Occipital lobe (tissue), 2 donors: ENCODE data around the gene TXNL4B. TPM values are rescaled to one million over a fixed set of nuclear protein-coding genes. Genes with fewer than 3 reads are reported as not detected.

Experiments used
- DNase-seq: peaks from one replicate; lab custom pipeline; 2025; lab: John Stamatoyannopoulos, UW
- total RNA-seq: library from RNA; depleted of rRNA; stranded (reverse); fragments of >200 nt; gene quantifications from one replicate; pipeline ENCODE4 v1.2.3, GENCODE V29; 2014

The TXNL4B gene
- total RNA-seq: 10.6 TPM

DNA sequence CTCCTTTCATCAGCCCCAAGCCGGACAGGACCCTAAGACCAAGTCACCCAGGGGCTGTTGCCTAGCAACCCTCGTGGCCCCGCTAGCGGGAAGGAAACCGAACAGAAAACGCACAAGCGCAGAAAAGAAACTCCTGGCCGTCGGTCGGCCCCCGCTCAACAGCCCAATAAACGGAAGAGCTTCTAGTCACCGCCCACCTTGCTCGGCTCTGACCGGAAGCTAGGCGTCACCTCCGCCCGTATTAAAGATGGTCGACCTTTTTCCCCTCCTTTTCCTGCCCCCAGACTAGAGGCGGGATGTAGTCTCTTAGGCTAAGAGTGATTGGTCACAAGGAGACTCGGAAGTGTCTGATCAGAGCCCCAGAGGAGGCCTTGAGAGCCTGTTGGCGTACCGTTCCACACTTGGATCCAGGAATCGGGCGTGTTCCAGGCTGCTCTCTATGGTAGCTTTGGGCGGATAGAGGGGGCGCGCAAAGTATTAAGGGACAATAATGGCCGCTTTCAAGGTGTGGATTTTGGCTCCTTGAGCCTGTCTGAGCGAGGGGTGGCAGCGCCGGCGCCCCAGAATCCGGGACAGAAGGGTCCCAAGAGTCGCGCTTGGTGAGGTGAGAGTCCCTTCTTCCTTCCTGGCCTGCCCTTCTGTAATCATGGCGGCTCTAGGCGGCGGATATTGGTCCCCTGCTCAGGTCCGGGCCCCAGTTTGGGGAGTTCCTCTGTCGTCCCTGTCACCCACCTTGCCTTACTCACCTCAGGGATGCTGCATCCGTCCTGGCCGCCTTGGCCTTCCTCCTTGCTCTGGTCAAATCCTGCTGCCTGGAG lies at the start of gene TXNL4B, which contains the start of gene DHX38:
TXNL4B (minus strand) TSS at position 173 of the 818 bp plus-strand sequence. CDS start 2,871 bp downstream, outside the sequence.
DHX38 (plus strand) TSS at position 400 of the 818 bp plus-strand sequence. CDS start 2,311 bp downstream, outside the sequence.
- DNase-seq: peak; percentile 97

- DNase-seq: no peak
These were observed 49.1 kb upstream of the TXNL4B start for GRCh38 chr16:72142476-72142875.

DNA sequence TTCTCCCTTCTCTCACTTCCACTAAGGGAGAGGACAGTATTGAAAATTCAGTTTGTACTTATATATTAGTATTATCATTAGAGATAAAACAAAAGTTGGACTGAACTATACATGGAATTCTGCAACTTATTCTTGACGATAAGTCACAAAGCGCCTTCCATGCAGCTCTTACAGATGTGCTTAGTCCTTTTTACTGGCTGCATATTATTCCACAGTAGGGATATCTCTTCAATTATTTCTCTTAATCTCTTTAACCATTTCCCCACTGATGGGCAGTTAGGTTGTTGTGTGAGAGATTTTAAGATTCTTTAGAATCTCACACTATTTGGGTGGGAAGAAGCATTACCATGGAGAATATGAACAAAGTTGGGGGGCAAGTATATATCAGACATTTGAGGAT lies 46.5 kb upstream of the TXNL4B start:
- no peak for DNase-seq

DNA sequence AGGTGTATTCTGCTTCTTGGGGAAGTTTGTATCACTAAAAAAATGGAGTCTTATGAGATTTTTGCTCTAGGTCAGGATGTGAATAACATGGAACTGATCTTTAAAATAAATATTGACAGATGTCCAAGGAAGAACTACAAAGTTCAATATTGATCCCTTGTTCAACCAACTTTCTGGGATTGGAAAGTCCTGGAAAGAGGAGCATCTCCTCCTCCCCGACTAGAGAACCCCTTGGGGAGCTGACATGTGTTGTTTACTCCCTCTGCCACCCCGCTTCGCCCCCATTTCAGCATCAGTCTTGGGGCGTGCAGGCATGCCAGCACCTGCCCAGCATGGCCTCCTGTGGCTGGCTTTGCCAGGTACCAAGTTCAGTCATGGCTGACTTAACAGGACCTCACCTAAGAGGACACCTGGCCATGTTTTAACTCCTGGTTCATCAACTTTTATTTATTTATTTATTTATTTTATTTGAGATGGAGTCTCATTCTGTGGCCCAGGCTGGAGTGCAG lies 44.7 kb upstream of the TXNL4B start:
- DNase-seq: no peak

- DNase-seq: no peak
These were observed 44.1 kb upstream of the TXNL4B start for GRCh38 chr16:72137380-72138063.

- no peak for DNase-seq
These were observed 41.1 kb upstream of the TXNL4B start for GRCh38 chr16:72134507-72134906.

DNA sequence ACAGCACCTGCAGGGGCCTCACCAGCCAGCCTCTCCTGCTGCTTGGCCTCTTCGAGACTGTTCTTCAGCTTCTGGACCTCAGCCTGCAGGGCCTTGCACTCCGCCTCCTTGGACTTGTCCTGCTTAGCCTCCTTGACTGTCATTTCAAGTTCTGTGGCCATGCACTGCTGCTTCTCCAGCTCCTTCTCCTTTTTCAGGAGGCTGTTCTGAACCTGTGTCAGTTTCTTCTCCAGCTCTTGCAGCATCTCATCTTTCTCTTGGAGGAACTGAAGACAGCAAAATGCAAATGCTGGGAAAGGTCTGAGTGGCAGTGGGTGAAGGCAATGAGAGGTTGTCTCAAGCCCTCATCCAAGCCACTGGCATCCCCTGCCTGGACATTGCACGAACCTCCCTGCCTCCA lies 39.3 kb upstream of the TXNL4B start:
- no peak for DNase-seq

DNA sequence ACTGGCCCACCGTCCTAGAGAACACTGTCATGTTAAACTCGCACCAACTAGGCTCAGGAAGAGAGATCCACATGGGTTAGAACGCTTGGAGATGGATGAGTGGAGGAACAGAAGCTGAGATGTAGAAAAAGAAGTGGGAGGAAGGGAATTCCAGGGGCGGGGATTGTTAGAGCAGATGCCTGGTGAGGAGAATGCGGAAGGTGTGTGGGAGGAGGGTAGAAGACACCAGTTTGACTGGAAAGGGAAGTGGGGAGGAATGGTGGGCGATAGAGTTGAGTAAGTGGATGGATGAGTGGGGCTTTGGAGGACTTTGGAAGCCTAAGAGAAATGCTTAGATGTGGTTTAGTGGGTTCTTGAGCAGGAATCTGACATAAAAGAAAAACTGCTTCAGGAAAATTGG lies 37.6 kb upstream of the TXNL4B start:
- no peak for DNase-seq

DNA sequence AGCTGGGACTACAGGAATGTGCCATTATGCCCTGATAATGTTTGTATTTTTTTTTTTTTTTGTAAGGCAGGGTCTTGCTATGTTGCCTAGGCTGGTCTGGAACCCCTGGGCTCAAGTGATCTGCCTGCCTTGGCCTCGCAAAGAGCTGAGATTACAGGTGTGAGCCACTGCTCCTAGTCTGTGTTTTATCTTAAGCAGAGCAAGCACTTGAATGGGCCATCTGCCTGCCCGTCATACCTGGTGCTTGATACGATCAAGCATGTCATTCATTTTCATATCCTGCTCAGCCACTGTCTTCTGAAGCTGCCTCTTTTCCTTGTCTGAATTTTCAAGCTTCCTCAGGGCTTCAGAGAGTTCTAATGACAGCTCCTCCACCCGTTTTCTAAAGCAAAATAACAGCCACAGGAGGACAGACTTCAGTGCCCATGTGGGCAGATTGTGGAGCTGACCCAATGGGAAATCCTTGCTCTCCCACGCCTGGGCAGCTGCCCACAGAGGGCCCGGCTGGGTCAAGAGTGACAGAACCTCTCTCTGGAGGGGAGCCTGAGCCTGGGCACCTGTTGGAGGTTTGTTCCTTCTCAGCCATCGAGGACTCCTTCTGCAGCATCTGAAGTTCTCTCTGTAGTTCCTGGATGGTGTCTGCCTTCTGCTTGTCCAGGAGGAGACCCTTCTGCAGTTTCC lies 36.7 kb upstream of the TXNL4B start:
- DNase-seq: no peak

GRCh38 chr16:72128701-72129100 lies 35.3 kb upstream of the TXNL4B start:
- no peak for DNase-seq

DNA sequence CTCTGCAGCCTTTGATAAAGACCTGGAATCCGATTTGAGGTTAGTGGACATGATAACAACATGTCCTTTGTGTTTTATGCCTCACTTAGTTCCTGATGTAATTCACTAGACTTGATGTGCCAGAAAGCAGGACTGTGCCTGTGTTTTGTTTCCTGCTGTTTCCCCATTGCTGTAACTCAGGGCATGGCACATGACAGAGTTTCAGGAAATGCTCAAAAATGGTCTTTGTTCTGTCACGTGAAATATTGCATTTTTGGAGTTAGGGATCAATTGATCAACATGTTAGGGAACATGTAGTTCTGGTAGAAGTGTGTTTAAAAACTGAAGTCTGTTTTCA lies 33.0 kb upstream of the TXNL4B start:
- DNase-seq: no peak

- DNase-seq: no peak
These were observed 32.4 kb upstream of the TXNL4B start for GRCh38 chr16:72125635-72126428.

DNA sequence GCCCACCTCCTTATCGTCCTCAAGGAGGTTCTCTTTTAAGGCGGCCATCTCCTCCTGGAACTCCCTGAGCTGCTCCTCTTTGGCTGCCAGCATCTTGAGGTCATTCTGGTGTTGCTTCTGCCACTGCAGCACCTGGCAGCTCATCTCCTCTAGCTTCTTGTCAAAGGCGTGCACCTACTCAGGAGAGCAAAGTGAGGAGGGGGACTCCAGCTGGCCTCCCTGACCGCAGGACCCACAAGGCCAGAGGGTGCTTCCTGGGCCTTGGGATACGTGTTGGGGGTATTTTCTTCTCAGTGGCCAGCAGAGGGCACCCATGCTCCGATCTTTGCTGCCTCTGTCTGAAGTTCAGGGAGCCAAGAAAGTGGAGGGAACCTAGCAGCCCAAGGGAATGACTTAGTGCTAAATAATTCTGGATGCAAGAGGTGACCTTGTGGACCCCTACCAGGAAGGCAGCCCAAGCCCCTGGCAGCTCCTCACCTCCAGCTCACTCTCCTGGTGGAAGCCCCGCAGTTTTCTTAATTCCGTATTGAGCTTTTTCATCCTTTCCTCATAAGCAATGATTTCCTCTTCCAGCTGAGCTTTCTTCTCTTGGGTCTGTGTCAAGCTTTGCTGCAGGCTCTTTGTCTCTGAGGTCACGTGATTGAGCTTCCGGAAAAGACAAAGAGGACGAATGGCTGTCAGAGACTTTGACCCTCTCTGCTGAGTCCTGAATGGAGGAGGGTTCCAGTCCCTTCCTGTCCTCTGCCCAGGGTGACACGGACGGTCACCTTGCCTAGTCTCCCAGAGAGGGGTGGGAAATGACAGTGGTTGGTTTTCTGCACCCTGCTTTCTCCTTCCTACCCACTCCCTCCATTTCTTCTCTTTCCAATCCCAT lies 31.6 kb upstream of the TXNL4B start:
- peak; percentile 61 for DNase-seq

DNA sequence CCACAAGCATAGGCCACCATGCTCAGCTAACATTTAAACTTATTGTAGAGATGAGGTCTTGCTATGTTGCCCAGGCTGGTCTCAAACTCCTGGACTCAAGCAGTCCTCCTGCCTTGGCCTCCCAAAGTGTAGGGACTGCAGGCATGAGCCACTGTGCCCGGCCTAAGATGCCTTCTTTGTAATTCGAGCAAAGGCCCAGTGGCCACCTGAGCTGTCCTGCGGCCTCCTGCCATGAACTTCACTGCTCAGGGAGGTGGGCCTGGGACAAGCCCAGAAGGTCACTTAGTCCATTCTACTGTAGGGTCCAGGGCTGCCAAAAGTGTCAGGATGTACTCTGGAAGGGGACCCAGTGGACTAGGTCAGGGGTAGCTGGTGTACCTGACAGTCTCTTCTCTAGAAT lies 30.7 kb upstream of the TXNL4B start:
- DNase-seq: no peak

GRCh38 chr16:72123426-72123825 lies 30.0 kb upstream of the TXNL4B start:
- no peak for DNase-seq

DNA sequence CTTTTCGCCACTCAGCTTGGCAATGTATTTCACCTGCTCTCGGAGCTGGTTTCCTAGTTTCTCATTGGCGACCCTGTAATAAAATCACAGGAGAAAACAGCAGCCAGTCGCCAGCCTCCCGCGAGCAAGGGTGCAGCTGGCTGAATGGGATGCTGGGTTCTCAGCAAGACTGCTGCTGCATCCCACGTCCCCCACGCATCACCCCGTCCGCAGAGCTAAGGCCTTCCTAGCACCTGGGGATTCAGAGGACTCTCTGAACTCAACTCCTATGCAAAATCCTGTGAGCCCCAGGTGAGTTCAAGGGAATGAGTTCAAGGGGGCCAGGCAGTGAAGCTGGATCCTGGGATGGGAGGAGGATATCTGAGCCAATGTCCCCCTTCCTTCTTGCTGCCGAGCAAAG lies 29.5 kb upstream of the TXNL4B start:
- DNase-seq: no peak

- DNase-seq: no peak
These were observed 28.9 kb upstream of the TXNL4B start for GRCh38 chr16:72122308-72122707.

DNA sequence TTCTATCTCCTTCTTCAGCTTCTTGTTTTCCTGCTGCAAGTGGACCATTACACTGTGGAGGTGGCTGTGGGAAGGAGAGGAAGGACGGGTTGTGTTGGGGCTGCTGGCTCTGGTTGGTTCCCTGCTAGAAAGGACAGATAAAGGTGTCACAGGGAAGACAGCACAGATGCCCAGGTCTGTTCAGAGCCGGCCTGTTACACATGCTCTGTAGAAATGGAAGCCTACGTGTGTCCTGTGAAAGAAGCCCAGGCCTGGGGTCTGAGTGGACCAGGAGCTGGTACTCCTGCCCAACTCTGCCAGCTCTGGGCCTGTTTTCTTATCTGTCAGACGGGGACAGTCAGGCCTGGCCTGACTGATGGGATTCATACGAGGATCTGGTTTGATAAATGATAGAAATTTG lies 26.6 kb upstream of the TXNL4B start:
- no peak for DNase-seq

DNA sequence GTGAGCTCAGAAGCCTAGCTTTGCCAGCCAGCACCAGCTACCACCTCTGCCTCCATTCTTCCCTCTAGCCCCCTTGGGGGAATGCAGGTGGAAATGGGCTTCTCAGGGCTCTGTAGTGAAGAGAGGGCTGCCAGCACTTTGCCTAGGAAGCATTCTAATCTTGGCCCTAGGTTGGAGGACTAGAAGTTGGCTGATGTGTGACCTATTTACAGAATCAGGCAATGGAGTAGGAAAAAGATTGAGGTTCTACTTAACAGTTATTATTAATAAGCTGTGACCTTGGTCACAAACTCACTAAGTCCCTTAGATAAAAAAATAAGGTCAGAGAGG lies 20.2 kb upstream of the TXNL4B start:
- DNase-seq: no peak

DNA sequence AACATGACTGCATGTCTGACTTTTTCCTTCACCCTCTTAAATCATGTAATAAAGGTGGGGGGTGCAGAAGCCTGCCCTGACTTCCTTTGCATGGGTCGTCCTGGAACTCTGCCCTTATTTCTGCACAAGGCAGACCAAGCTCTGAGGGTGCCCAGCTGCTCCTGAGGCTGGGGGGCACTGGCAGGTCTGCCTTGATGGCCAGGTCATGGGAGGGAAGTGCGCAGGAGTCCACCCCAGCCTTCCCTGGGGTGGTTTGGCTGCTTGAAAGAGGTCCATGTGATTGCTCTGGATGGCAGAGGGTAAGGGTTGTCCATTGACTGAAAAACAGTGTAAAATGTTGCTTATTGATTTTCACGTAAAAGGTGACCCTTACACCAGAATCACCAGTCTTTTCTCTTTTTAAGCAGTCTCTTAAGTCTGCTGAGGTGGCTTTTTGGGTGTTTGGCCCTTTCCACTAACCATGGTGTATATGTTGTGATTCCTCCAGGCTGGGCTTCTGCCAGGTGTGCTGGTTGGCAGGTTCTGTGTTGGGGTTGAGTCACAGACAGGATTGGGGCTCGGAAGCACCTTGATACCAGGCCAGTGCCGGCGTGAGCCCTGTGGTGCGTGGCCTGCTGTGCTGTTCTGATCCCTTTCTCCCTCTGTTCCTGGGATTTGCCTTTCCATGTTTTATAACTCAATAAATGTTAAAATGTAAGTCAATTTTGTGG lies 19.6 kb upstream of the TXNL4B start:
- DNase-seq: no peak
